ENCODE data around the gene SERPINB2.

SERPINB2 gene

GRCh38 chr18:63883617-63884016, 3.9 kb upstream of the SERPINB2 start:
- no peak for ATAC-seq
- TF ChIP-seq TOX (CRISPR knock-in tag; IDR thresholded peaks at IDR 0.05; ENCODE audit: borderline replicate concordance), result no peak
- no peak for TF ChIP-seq POU6F1 (CRISPR knock-in tag; IDR thresholded peaks at IDR 0.05; ENCODE audit: borderline replicate concordance, low read depth)

GRCh38 chr18:63888470-63889190, 1.1 kb downstream of the SERPINB2 start:
- no peak for ATAC-seq
- TF ChIP-seq GLIS3 (CRISPR knock-in tag; IDR thresholded peaks at IDR 0.05) (no peak), SNAI2 (CRISPR knock-in tag; IDR thresholded peaks at IDR 0.05) (no peak), ZFP3 (CRISPR knock-in tag; IDR thresholded peaks at IDR 0.05) (no peak), ZNF8 (CRISPR knock-in tag; IDR thresholded peaks at IDR 0.05) (no peak), ARNTL (CRISPR knock-in tag; IDR thresholded peaks at IDR 0.05; ENCODE audit: borderline replicate concordance, low read depth) (no peak), RARB (CRISPR knock-in tag; IDR thresholded peaks at IDR 0.05) (no peak), CSRNP3 (CRISPR knock-in tag; IDR thresholded peaks at IDR 0.05) (no peak), TCF4 (CRISPR knock-in tag; IDR thresholded peaks at IDR 0.05; ENCODE audit: borderline replicate concordance) (no peak), ISL1 (CRISPR knock-in tag; IDR thresholded peaks at IDR 0.05) (no peak), TOX (CRISPR knock-in tag; IDR thresholded peaks at IDR 0.05; ENCODE audit: borderline replicate concordance) (no peak), CREB5 (CRISPR knock-in tag; IDR thresholded peaks at IDR 0.05; ENCODE audit: low read depth) (no peak), PPARA (CRISPR knock-in tag; IDR thresholded peaks at IDR 0.05; ENCODE audit: borderline replicate concordance) (no peak), BACH2 (CRISPR knock-in tag; IDR thresholded peaks at IDR 0.05; ENCODE audit: borderline replicate concordance) (no peak), CSDC2 (CRISPR knock-in tag; IDR thresholded peaks at IDR 0.05) (no peak), ZNF565 (CRISPR knock-in tag; conservative IDR thresholded peaks at IDR 0.05; ENCODE audit: low read depth) (no peak), OSR1 (CRISPR knock-in tag; IDR thresholded peaks at IDR 0.05) (no peak)

- TF ChIP-seq RARB (CRISPR knock-in tag; IDR thresholded peaks at IDR 0.05), result no peak
- TF ChIP-seq POU6F1 (CRISPR knock-in tag; IDR thresholded peaks at IDR 0.05; ENCODE audit: borderline replicate concordance, low read depth), result no peak
- TF ChIP-seq ZFP3 (CRISPR knock-in tag; IDR thresholded peaks at IDR 0.05), result no peak
- no peak for TF ChIP-seq ARNTL (CRISPR knock-in tag; IDR thresholded peaks at IDR 0.05; ENCODE audit: borderline replicate concordance, low read depth)
- TF ChIP-seq ZC3H10 (CRISPR knock-in tag; IDR thresholded peaks at IDR 0.05), result no peak
- TF ChIP-seq PPARA (CRISPR knock-in tag; IDR thresholded peaks at IDR 0.05; ENCODE audit: borderline replicate concordance), result no peak
- TF ChIP-seq PATZ1 (CRISPR knock-in tag; IDR thresholded peaks at IDR 0.05; ENCODE audit: borderline replicate concordance), result no peak
- no peak for TF ChIP-seq ZNF8 (CRISPR knock-in tag; IDR thresholded peaks at IDR 0.05)
- TF ChIP-seq TSHZ2 (CRISPR knock-in tag; IDR thresholded peaks at IDR 0.05), result no peak
- no peak for TF ChIP-seq CSDC2 (CRISPR knock-in tag; IDR thresholded peaks at IDR 0.05)
- no peak for TF ChIP-seq GLIS3 (CRISPR knock-in tag; IDR thresholded peaks at IDR 0.05)
- no peak for TF ChIP-seq ZFP30 (CRISPR knock-in tag; IDR thresholded peaks at IDR 0.05)
- no peak for TF ChIP-seq TCF4 (CRISPR knock-in tag; IDR thresholded peaks at IDR 0.05; ENCODE audit: borderline replicate concordance)
- ATAC-seq, result no peak
Observed at GRCh38 chr18:63889626-63890025, 2.1 kb downstream of the SERPINB2 start.
